Lower leg skin (tissue), 4 donors: ENCODE measurements around the gene RIMKLA. TPM values are rescaled to one million over a fixed set of nuclear protein-coding genes. Genes with fewer than 3 reads are reported as not detected.

Experiments
- DNase-seq, 2 donors: peaks; one replicate each; pipeline ENCODE4 v3.0.0-alpha.2; 2019; ENCODE audit warnings: low spot score in 2 of 2
- H3K4me3 ChIP-seq: fragments of 200-600 bp; sonication (generic); 2 replicates; pipeline ENCODE4 v1.5.1; 2017; ENCODE audit warnings: mild to moderate bottlenecking, low read depth; ENCODE audit not compliant: poor library complexity, severe bottlenecking
- POLR2A ChIP-seq, 2 donors: fragments of 450-650 bp; IDR thresholded peaks; one replicate each; pipeline ENCODE4 v1.6.1; 2016 to 2017; ENCODE audit warnings: antibody characterized with exemption in 2 of 2, mild to moderate bottlenecking in 1 of 2, moderate library complexity in 1 of 2
- WGBS, 2 donors: methylation state at CpG; one replicate each; pipeline ENCODE4 v1.1.5; 2018; 5-methylcytosine and 5-hydroxymethylcytosine counted together
- intact Hi-C: fragments of 100-400 bp; cut with DNase I; formaldehyde crosslinking; loops from one replicate; pipeline ENCODE4 v1.15.0; 2023; ENCODE audit warnings: low total_unique reads
- total RNA-seq, 4 donors: library from RNA; depleted of rRNA; stranded (reverse); fragments of >200 nt; gene quantifications; one replicate each; pipeline ENCODE4 v1.1.0, GENCODE V29; 2016
- TF ChIP-seq, protein P1 (sequence below), 3 donors: fragments of 450-650 bp; IDR thresholded peaks; one replicate each; pipeline ENCODE4 v1.5.1; 2016; ENCODE audit warnings: antibody characterized with exemption in 3 of 3, mild to moderate bottlenecking in 3 of 3, moderate library complexity in 2 of 3

The RIMKLA gene
- total RNA-seq, 4 donors from 2014 or later, result 0.04 to 0.34 (median 0.26) TPM; not detected in 1

DNA sequence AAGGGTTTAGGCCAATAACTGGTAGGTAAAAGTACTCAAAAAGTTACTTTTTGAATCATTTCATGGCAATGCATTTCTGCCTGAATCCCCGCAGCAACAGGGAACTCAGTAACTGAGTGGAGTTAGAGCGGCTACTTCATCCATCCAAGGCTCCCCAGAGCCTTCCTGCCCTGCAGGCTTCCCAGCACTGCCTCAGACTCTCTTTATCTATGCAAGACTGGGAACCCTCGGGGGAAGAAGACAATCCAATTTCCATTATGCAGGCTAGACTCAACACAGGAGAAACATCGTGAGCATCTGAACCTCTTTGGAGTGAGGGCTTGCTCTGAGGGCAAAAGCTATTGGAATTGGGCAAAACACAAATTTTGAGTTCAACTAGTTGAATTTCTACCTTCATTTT lies 52.1 kb downstream of the RIMKLA start:
- TF ChIP-seq, protein P1, sequence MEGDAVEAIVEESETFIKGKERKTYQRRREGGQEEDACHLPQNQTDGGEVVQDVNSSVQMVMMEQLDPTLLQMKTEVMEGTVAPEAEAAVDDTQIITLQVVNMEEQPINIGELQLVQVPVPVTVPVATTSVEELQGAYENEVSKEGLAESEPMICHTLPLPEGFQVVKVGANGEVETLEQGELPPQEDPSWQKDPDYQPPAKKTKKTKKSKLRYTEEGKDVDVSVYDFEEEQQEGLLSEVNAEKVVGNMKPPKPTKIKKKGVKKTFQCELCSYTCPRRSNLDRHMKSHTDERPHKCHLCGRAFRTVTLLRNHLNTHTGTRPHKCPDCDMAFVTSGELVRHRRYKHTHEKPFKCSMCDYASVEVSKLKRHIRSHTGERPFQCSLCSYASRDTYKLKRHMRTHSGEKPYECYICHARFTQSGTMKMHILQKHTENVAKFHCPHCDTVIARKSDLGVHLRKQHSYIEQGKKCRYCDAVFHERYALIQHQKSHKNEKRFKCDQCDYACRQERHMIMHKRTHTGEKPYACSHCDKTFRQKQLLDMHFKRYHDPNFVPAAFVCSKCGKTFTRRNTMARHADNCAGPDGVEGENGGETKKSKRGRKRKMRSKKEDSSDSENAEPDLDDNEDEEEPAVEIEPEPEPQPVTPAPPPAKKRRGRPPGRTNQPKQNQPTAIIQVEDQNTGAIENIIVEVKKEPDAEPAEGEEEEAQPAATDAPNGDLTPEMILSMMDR (IDR thresholded peaks at IDR 0.05), result no peak
- no peak for TF ChIP-seq POLR2A (IDR thresholded peaks at IDR 0.05)
- intact Hi-C loops, result no loop called here
- no peak for DNase-seq
- no peak overlapping the region for H3K4me3 ChIP-seq
- 90 to 94% methylated on average over 4 of the region's 4 CpGs for WGBS, 2 donors

DNA sequence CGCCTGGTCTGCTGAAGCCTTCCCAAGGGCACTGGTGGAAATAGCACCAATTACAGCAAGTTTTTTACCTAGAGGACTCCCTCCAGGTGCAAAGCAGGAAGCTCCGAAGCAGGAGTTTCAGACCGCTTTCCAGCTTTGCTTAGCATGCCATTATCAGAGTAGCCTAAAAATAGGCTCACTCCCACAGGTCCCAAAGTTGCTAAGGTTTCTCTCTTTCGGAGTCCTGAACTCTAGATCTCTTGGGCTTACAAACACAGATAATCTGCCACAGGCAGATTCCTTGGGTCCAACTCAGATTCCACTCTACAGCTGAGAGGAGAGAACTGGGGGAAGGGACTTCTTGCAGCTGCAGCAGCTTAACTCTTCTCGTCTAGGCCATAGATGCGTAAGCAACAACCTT lies 52.8 kb downstream of the RIMKLA start:
- intact Hi-C loops, result no loop called here
- WGBS, 2 donors, result 88 to 92% methylated on average over 6 of the region's 6 CpGs
- TF ChIP-seq, protein P1 (IDR thresholded peaks at IDR 0.05), result no peak
- TF ChIP-seq POLR2A (IDR thresholded peaks at IDR 0.05), result no peak
- DNase-seq, result no peak
- no peak overlapping the region for H3K4me3 ChIP-seq

DNA sequence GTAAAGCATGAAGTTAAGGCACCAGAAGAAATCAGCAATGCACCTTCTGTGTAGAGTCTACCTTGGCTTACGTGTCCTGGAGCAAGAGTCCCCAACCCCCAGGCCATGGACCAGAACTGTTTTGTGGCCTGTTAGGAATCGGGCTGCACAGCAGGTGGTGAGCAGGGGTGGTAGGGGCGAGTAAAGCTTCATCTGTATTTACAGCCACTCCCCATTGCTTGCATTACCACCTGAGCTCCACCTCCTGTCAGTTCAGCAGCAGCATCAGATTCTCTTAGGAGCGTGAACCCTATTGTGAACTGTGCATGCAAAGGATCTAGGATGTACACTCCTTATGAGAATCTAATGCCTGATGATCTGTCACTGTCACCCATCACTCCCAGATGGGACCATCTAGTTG lies 53.7 kb downstream of the RIMKLA start:
- H3K4me3 ChIP-seq, result no peak overlapping the region
- no peak for TF ChIP-seq POLR2A (IDR thresholded peaks at IDR 0.05)
- TF ChIP-seq, protein P1 (IDR thresholded peaks at IDR 0.05), result no peak
- intact Hi-C loops, result no loop called here
- 90 to 94% methylated on average over 4 of the region's 4 CpGs for WGBS, 2 donors
- no peak for DNase-seq

DNA sequence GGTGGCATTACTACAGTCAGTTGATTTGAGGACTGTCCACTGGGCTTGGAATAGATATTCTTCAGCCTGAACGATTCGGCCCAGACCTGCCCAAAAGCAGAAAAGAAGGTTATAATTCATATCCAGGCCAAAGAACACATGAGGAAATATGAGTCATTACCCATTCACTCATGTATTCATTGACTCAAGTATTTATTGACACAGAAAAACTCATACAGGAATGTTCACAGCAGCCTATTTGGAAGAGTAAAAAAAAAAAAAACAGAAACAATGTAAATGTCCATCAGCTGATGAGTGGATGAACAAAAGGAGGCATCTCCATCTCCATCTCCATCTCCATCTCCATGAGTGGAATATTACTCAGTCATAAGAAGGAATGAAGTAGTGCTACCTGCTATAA lies 59.3 kb downstream of the RIMKLA start:
- TF ChIP-seq POLR2A (IDR thresholded peaks at IDR 0.05), result no peak
- TF ChIP-seq, protein P1 (IDR thresholded peaks at IDR 0.05), result no peak
- DNase-seq, result no peak

DNA sequence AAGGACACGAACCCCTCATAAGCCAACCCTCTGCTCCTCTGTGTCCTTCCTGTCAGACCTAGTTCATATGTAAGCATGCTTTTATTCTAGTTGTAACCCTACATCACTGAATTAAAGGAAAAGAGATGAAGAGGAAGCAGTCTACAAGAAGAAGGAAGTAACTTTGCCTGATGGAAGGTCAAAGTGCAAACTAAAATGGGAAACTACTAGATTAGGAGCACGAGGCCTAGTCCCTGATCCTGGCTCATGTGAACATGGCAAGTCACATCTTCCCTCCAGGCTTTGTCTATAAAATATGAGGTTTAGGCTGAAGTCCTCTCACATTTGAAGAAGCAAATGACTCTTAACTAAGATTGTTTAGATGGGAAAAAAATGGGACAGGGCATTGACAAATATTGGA lies 62.1 kb downstream of the RIMKLA start:
- no peak for DNase-seq
- 34 to 42% methylated on average over 2 of the region's 2 CpGs for WGBS, 2 donors
- intact Hi-C loops, result no loop called here
- TF ChIP-seq, protein P1 (IDR thresholded peaks at IDR 0.05), result no peak
- no peak for TF ChIP-seq POLR2A (IDR thresholded peaks at IDR 0.05)
- H3K4me3 ChIP-seq, result no peak overlapping the region

More for the DNA sequence above, 59.3 kb downstream of the RIMKLA start:
- 37 to 46% methylated on average over 2 of the region's 2 CpGs for WGBS, 2 donors
- intact Hi-C loops, result no loop called here
- H3K4me3 ChIP-seq, result no peak overlapping the region

DNA sequence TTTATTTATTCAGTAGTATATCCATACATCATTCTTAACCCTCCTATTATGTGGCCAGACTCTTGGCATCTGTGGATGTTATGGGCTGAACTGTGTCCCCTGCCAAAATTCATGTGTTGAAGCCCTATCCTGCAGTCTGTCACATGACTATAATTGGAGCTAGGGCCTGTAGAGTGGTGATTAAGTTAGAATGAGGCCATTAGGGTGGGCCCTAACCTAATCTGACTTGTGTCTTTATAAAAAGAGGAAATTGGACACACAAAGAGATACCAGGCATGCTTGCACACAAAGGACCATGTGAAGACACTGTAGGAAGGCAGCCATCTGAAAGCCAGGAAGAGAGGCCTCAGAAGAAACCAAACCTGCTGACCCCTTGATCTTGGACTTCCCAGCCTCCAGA lies 68.7 kb downstream of the RIMKLA start:
- no peak overlapping the region for H3K4me3 ChIP-seq
- intact Hi-C loops, result no loop called here
- no peak for DNase-seq
- TF ChIP-seq POLR2A (IDR thresholded peaks at IDR 0.05), result no peak
- TF ChIP-seq, protein P1 (IDR thresholded peaks at IDR 0.05), result no peak
